Measurements from ENCODE around the gene PCDH9.

DNA sequence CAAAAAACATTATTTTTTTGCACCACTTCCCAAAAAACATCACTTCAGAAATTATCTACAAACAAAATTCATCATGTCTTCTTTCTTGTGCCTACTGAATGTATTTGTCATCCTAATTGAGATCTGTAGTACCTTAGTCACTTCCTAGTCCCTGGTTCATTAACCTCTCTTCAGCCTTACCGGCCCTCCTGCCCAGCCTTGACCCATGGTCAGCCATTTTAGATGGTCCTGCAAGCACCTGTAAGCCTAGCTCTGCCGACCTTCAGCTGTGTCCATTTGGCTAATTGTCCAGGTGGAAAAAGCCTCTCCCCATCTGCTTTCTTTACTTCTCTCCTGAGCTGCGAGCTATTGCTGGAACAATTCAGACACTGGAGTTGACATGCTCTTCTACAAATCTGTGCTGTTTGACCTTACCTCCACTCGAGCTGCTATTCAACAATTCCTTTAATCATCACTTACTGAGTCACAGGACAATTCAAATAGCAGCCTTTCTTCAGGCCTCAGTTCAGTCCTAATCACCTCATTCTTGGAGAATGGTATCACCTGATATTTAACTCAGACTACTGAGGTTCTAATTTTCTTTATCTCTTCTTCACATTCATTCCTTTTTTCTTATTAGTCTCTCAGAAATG, 882.5 kb downstream of the PCDH9 start:
- TF ChIP-seq, protein P1, sequence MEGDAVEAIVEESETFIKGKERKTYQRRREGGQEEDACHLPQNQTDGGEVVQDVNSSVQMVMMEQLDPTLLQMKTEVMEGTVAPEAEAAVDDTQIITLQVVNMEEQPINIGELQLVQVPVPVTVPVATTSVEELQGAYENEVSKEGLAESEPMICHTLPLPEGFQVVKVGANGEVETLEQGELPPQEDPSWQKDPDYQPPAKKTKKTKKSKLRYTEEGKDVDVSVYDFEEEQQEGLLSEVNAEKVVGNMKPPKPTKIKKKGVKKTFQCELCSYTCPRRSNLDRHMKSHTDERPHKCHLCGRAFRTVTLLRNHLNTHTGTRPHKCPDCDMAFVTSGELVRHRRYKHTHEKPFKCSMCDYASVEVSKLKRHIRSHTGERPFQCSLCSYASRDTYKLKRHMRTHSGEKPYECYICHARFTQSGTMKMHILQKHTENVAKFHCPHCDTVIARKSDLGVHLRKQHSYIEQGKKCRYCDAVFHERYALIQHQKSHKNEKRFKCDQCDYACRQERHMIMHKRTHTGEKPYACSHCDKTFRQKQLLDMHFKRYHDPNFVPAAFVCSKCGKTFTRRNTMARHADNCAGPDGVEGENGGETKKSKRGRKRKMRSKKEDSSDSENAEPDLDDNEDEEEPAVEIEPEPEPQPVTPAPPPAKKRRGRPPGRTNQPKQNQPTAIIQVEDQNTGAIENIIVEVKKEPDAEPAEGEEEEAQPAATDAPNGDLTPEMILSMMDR (IDR thresholded peaks at IDR 0.05), result no peak
- TF ChIP-seq POLR2A (IDR thresholded peaks at IDR 0.05), result no peak

Measured in heart left ventricle (tissue), 13 donors.